SK-N-DZ (cell line): Measurements from ENCODE around the gene SUN2.

Experiments
- DNase-seq: peaks from one replicate; pipeline ENCODE4 v3.0.0-alpha.2; 2015; ENCODE audit warnings: low spot score

SUN2 gene

DNA sequence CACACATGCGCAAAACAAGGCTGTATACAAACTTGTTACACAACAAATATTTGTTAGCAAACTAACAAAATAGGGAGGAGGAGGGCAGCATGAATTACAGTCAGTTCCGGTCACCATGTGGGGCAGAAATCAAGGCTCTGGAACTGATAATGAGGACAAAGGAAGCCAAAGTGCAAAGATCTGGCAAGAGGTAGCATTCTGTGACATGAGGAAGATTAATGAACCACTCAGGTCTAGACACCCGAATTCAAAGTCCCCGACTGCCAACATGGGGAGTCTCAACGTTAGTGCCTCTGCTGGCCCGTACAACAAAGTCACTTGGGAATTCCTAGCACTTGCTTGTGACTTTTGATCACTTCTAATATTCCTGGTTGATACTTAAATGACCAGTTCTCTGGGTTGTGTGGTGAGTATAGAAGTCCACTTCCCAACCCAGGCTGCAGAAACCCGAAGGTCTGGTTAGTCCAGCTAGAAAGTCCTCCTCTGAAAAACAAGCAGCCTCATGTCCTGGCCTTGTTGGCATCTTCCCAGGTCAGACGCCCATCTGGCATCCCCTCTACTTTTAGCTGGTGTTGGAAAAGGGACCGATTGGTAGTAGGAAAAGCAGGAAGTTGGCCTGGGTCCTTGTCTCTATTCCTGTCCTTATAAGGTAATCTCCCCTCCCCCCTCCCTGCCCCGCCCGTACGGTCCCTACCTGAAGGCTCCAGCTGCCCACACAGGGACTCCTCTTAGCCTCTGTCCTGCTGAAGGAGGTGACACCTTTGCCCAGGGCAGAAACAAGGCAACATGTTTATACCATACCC lies 1.6 kb downstream of the SUN2 start:
- DNase-seq: peak; percentile 42

GRCh38 chr22:38751422-38752346 lies 4.1 kb downstream of the SUN2 start:
- DNase-seq: no peak

- no peak for DNase-seq
Measured at GRCh38 chr22:38751066-38751421, 4.8 kb downstream of the SUN2 start.

GRCh38 chr22:38750638-38751037 lies 5.2 kb downstream of the SUN2 start:
- DNase-seq: no peak

- DNase-seq: no peak
Measured at GRCh38 chr22:38750104-38750503, 5.7 kb downstream of the SUN2 start.

DNA sequence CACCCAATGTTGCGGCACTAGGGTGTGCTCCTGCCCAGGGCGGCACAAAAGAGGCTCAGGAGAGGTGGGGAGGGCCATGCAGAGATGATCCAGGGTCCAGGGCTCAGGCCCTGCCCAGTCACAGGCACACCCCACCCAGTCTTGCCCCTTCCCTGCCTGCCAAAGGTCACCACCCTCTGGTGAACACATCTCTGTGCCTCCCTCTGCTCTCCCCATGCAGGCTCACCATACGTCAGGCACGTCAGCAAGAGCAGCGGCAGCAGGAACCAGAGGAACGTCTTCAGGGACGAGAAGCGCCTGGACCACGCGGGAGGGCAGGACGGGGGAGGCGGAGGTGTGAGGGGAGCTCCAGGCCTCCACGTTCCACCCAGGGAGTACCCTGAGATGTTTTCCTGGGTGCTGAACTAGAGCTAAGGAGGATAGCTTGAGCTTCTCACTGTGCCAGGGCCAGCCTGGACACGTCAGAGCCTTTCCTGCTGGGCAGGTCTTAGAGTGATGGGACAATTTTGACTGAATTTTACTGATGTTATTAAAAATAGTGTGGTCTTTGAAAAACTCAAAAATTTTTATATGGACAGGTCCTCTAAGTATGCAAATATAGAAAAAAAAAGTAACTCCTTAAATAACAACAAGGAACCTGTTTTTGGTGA lies 7.2 kb downstream of the SUN2 start:
- no peak for DNase-seq

GRCh38 chr22:38745676-38746460 lies 9.9 kb downstream of the SUN2 start:
- no peak for DNase-seq

- DNase-seq: no peak
Measured at GRCh38 chr22:38744981-38745380, 10.8 kb downstream of the SUN2 start.

DNA sequence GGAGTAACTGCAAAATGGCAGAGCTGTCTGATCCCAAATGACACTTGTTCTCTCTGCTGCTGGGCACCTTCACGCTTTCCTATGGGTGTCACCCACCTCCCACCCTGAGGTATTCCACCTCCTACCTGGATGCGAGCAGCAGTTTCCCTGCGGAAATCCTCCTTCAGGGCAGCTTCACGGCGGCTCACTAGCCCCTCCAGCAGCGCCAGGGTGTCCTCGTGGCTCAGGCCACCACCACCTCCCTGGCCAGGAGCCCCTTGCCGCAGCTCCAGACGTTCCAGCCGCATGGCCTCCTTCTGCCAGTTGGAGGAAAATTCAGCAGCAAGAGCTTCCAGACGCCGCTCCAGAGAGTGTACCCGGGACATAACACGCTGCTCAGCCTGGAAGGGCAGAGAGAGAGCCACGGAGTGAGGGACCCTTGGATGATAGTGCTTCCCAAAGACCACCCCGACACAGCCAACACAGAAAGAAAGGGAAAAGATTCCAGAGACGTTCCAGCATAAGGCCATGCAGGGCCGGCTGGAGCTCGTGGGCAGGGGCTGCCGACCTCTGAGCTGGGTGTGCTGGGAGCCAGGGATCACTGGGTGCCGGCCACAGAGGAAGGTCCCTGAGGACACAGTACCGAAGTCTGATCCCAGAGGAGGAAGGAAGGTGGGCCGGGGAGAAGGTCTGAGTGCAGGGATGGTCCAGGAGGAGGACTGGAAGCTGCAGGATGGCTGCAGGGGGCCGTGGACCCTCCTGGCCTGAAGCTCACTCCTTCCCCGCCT lies 13.4 kb downstream of the SUN2 start:
- no peak for DNase-seq

DNA sequence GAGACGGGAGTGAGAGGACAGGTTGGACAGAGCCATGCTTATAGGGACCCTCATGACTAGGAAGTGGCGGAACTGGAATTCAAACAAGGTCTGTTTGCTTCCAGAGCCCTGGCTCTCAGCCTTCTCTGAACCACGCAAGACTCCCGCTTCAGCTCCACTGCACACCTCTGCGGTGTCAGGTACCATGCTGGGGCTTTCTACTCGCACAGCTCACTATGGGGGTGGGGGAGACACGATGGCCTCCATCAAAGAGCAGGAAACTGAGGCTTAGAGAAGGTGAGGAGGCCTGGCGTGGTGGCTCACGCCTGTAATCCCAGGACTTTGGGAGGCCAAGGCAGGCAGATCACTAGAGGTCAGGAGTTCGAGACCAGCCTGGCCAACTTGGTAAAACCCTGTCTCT lies 14.2 kb downstream of the SUN2 start:
- DNase-seq: no peak

- no peak for DNase-seq
Measured at GRCh38 chr22:38741166-38741565, 14.6 kb downstream of the SUN2 start.

DNA sequence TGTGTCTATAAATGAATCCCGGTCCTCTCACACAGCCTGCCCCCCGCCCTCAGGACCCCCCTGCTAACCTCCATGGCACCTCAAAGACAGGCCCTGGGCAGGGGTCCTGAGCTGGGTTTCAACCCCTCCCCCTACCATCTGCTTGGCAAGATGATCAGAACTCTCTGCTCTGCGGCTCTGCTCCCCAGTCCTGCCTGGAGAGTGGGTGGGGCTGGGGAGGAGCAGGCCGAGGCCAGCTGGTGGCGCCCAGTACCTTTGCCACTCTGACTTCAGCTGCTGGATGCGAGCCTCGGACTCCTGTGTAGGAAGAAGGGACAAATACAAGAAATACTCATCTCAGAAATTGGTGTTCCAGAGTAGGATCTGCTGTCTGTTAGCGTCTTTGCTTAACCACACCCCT lies 15.0 kb downstream of the SUN2 start:
- no peak for DNase-seq

DNA sequence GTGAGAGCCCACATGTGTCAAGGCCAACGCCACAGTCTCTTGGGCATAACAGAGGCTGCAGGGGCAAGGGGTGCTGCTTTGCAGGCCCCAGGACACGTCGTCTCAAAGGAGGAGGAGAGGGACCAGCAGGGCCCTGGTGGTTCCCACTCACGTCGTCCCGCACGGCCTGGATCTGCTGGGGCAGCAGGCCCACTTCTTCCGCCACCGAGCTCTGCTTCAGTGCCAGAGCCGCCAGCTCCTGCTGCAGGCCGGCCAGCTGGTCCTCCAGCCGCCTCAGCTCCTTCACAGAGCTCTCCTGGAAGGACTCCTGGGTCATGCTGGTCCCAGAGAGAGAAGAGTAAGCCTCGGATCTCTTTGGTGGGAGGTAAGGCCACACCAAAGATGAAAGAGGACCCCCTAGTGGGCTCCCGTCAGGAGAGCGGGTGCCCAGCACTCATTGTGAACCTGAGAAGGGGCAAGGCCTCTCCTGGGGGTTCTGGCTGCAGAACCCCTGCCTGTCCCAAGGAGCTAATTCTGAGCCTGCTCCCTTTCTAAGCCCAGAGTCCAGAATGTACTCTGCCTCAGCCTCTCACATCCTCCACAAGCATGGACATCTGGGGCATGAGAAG lies 15.6 kb downstream of the SUN2 start:
- DNase-seq: no peak

- DNase-seq: no peak
Measured at GRCh38 chr22:38739300-38740055, 16.3 kb downstream of the SUN2 start.

DNA sequence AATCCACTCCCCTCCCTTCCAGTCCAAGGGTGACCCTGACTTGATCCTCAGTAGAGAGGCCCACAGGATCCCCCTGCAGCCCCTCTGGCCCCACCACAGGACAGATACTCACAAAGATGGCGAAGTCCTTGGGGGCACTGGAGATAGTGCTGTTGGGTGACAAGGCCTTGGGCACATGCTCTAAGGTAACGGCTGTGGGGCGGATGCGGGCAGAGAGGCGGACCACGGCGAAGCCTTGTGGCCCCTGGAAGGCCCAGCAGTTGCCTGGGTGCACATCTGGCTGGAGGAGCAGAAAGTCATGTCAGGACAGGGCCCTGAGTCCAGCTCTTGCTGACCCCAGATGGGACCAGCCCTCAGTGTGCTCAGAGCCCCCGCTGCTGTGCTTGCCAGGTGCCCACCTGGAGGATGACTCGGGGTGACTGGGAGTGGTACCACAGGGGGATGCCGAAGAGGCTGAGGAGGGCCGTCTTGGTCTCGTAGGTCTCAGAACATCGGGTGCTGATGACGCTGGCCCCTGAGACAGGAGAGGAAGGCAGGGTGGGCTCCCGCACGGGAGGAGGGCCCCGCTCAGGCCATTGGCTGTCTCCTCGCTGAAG lies 17.2 kb downstream of the SUN2 start:
- no peak for DNase-seq

- no peak for DNase-seq
Measured at GRCh38 chr22:38737302-38738060, 18.3 kb downstream of the SUN2 start.

- DNase-seq: no peak
Measured at GRCh38 chr22:38736257-38736570, 19.6 kb downstream of the SUN2 start.

- no peak for DNase-seq
Measured at GRCh38 chr22:38735465-38736256, 20.1 kb downstream of the SUN2 start.
